Fibroblast of peridontal ligament (primary cell): ENCODE data around the gene EPHX1.

Experiments
- DNase-seq: peaks from one replicate; pipeline ENCODE4 v3.0.0-alpha.2; 2010; ENCODE audit errors: extremely low read depth

Gene EPHX1

GRCh38 chr1:225842788-225843425 is 33.0 kb downstream of the EPHX1 start:
- no peak for DNase-seq

- no peak for DNase-seq
Measured at GRCh38 chr1:225843426-225843795, 33.5 kb downstream of the EPHX1 start.

DNA sequence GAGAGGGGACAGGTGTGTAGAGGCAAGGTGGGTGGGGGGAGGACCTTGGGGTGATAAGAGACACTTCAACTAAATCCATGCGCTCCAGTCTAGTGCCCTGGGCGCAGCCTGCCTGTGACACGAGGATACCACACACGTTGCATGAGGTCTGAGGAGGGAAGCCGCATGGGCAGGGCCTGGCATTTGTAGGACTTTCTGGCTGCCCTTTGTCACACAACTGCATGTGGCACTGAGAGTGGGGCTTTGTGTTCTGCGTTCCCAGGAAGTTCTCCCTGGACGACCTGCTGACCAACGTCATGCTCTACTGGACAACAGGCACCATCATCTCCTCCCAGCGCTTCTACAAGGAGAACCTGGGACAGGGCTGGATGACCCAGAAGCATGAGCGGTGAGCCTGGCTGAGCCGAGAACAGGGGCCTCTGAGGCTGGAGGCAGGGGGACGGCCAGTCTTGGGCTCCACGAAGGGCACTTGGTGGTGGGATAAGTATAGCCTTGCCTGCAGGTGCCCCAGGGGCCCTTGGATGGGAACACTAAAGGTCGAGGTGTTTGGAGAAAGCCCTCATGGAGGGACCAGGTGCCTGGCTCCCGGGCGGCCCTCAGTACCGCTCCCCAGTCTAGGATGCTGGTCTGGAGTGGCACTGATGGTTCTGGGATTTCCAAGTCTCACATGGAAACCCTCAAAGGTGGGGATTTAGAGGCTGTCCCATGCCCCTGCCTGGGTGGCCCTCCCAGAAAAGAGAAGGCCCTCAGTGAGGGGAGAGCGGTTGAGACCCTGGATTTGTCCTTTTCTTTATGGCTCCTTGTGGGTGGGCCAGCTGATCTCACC is 34.5 kb downstream of the EPHX1 start:
- no peak for DNase-seq

DNA sequence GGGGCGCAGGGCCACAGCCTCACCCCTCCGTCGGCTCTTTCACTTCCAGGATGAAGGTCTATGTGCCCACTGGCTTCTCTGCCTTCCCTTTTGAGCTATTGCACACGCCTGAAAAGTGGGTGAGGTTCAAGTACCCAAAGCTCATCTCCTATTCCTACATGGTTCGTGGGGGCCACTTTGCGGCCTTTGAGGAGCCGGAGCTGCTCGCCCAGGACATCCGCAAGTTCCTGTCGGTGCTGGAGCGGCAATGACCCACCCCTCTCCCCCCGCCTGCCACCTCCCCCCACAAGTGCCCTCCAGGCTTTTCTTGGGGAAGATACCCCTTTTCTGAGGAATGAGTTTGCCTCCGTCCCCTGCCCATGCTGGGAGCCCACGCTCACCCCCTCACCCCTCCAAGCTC is 35.2 kb downstream of the EPHX1 start:
- DNase-seq, result no peak

DNA sequence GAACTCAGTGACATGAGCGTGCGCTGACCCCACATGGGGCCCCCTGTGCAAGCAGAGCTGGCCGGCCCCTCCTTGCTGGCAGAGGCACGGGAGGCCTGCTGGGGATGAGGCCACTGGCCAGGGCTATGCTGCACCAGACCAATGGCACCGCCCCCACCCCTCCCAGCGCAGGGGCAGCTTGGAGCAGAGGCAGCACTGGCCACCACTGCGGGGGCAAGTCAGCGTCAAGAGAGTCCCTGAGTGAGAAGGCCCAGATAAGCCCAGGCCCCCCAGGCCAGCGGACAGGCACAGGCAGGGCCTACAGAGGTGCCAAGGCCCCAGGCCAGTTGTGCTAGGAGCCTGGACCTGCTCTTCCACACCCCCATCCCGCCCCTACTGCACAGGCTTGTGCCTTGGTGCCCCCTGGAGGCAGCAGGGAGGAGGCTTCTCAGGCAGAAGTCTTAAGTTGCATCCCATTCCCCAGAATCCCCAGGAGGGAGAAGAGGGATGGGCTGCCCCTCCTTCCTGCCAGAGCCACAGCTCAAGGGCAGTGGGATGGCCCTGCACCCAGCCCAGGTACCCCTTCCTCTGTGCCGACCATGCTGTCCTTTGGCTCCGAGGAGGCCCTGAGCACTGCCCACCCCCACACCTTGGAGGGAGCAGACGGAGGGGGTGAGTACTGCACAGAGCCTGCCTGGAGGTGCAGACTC is 35.8 kb downstream of the EPHX1 start:
- peak; percentile 79 for DNase-seq

DNA sequence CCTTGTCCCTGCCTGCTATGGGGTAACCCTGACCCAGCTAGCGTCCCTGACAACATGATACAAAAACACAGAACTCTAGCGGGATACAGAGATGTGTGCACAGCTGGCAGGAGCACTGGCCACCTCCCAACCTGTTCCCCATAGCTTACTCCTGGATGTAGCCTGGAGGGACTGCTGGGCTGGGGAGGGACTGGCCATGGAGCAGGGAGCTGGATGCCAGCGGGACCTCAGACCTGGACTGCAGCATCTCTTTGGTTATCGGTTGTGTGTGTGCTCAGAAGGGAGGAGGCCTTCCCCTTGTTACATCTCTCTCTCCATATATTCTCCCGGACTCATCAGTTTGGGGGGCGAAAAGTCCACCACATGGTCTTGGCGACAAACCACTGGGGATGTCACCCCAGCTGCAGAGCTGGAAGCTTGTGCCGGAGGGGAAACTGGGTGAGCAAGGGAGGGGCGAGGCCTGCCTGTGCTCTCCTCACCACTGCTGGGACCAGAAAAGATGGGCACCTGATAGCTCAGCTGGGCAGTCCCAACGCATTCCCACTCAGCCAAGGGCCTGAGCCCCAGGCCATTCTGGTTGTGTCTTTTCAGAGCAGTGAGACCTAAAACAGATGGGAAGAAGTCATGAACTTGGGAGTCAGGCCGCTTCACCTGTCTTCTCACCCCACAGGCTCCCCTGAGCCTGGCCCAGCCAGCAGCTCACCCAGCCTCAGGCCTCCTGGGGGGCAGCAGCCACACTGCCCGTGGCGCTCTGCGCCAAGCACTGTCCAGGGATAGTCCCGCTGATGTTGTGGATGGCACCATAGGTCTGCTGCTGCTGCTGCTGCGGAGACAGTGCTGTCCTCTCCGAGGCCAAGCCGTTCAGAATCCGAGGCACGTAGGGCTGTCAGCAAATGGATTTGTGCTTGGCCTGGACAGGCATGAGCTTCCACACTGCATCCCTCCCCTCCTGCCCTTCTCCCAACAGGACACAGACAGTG is 36.7 kb downstream of the EPHX1 start:
- no peak for DNase-seq

- no peak for DNase-seq
Measured at GRCh38 chr1:225847610-225848009, 37.7 kb downstream of the EPHX1 start.

- no peak for DNase-seq
Measured at GRCh38 chr1:225848030-225848955, 38.4 kb downstream of the EPHX1 start.

DNA sequence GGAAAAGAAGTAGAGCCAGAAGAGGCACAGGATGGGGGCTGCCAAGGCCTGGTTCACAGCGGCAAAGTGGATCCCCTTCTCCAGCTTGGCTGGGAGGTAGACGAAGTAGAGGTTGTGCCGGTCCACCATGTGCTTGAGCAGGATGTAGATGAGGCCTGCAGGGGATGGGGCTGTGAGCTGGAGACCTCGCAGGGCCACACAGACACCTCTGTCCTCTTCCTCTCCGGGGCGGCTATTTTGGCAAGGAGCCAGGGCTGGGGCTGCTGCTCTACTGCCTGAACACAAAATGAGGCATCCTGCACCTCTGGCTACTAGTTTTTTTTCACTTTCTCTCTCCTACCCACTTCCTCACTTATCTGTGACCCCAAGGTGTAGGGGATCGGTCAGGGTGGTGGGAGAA is 40.0 kb downstream of the EPHX1 start:
- DNase-seq, result no peak

GRCh38 chr1:225850370-225850769 is 40.4 kb downstream of the EPHX1 start:
- no peak for DNase-seq

- no peak for DNase-seq
Measured at GRCh38 chr1:225851805-225852204, 41.9 kb downstream of the EPHX1 start.

DNA sequence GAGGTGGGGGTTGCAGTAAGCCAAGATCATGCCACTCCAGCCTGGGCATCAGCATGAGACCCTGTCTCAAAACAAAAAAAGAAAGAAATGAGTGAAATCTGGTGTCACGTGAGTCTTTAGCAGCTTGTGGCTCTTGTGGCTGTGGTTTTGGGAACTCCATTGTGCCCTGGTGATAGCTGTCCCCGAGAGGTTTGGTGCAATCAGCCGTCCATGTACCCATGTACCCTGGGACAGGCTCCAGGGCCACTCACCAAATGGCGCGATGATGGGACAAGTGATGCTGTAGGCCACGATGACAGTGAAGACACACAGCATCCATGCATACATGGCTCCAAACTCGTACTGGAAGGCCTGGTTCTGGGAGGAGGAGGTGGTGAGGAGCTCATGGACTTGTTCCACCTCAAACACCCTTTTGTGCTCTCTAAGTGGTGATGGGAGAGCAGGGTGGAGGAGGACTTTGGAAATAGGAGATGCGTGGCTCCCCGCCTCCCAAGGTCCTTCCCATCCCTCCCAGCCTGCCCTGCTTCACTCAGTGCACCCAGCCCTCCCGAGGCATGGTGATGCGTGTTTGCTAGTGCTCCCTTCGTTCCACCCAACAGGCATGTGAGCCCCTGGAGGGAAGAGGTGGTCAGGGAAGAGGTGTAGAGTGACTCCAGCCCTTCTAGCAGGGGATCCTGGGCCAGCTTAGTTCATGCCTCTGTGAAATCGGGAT is 42.6 kb downstream of the EPHX1 start:
- no peak for DNase-seq

GRCh38 chr1:225853441-225853840 is 43.5 kb downstream of the EPHX1 start:
- DNase-seq, result no peak

DNA sequence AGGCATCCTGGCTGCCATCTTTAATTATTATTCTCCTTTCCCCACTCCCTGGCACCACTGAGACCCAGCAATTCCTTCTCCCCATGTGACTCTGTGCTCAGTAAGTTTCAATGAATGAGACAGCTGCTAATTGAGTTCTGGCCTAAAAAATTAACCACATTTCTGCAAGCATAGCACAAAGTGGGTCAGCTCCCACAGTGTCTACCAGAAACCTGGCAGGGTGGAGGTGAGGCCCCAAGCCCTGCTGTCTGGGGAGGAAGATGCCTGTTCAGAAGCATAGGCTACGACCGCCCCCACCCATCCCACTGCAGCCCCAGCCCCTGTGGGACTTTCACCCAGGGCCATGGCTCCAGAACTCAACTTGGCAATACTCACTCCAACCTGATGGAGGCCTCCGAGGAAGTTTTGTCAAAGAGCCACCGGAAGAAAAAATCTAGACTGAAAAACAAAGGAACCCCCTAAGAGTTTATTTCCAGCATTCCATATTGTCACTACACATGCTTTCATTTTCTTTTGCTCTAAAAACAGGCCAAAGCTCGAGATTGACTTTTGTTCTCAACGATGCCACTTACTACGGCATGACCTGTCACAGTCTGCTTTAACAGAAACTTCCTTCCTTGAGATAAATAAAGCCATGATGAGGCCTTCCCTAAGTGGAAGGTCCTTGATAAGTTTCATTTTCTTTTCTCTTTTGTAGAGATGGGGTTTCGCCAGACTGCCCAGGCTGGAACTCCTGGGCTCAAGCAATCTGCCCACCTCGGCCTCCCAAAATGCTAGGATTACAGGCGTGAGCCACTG is 45.8 kb downstream of the EPHX1 start:
- no peak for DNase-seq

DNA sequence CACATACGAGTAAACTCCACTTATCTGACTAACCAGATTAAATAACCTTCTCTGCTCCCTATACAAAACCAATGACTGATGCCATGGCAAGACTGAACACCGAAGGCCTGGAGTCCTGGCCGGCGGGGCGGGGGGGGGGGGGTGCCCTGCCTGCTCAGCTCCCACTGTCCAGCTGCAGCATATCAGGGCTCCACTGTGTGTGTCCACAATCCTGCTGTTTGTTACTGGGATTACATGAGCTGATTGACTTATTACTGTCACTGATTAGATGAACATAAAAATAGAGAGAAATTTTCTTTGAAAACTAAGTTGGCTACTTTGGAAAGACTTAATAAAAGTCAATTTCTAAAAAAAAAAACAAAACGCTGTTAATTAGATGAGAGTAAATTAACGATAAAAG is 47.3 kb downstream of the EPHX1 start:
- DNase-seq, result no peak

DNA sequence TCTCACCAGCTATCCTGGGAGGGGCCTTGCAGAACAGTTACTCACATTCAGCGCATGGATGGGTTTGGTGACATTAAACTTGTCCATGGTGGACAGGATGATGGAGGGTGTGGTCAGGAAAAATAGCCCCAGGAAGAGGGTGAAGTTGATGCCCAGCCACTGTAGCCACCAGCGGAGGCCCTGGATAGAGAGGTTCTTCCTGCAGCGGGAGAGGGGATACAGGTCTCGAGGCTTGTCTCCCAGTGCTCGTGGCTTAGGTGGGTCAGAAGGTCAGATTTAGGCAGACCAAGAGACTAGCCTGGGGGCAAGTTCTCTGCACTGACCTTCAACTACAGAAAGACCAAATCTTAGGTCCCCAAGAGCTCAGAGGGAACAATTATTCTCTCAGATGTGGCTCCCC is 49.2 kb downstream of the EPHX1 start:
- DNase-seq, result no peak

DNA sequence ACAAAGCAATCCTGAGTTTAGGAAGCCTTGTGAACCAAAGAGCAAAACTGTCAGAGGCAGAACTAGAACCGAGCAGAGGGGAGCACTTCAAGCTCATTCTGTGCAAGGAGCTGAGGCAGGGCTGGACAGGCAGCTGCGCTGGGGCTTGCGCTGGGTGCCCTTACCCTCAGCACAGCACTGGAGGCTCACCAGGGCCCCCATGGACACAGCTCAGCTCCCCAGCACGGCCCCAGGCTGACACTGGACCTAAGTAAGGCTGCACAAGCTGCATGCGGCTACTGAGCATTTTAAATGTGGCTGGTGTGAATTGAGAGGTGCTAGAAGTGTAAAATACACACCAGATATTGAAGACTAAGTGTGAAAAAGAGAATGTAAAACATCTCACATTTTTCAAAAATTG is 50.2 kb downstream of the EPHX1 start:
- DNase-seq, result no peak

DNA sequence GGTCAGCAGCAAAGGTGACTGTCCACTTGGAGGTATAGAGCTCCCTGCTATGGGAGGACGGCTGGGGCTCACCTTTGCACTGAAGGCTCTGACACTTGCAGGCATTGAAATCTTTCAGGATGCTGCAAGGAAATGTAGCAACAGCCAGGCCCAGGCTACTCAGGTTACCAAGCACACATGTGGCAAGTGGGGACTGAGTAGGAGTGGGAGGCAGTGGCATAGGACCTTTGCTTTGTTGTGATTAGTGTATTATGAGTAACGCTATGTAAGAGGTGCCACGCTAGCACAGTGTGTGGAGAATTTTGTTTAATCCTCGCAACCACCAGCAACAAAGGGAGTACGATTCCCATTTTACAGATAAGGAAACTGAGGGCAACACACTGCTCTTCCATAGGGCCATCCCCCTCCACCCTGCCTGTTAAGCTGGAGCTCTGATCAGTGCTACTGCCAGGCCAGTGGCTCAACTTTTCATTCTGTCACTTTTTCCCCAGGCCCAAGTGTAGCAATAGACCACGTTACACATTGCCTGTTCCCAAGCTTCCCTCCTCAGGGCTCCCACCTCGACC is 51.0 kb downstream of the EPHX1 start:
- no peak for DNase-seq
